PC-9 (cell line): ENCODE results near the gene LIN9. TPM values are rescaled to one million over a fixed set of nuclear protein-coding genes. Genes with fewer than 3 reads are reported as not detected.

Source experiments
- BruUV-seq: library from RNA; stranded (reverse); fragments of 400-500 nt; replicated peaks from 2 replicates; lab custom pipeline; 2021; lab: Mats Ljungman, UMichigan
- CTCF ChIA-PET: fragments of 300-600 bp; sonication (Branson Sonifier 250); formaldehyde crosslinking; loops from one replicate; lab custom pipeline; 2022; ENCODE audit warnings: antibody characterized with exemption; lab: Charles Lee
- POLR2A ChIA-PET: fragments of 300-600 bp; sonication (Branson Sonifier 250); formaldehyde crosslinking; loops from one replicate; lab custom pipeline; 2022; ENCODE audit warnings: antibody characterized with exemption; ENCODE audit not compliant: unreplicated experiment; lab: Charles Lee
- DNase-seq, 2 experiments: peaks; one replicate each; pipeline versions ENCODE4 v3.0.0 to v3.0.0-alpha.2; 2015 to 2022; ENCODE audit warnings: mixed read lengths in 1 of 2
- H2AFZ ChIP-seq: fragments of 200-600 bp; sonication (generic); 2 replicates; pipeline ENCODE4 v1.8.1; 2017; ENCODE audit warnings: antibody characterized with exemption
- H3F3A ChIP-seq: fragments of 200-600 bp; sonication (generic); 2 replicates; pipeline ENCODE4 v1.8.1; 2017; ENCODE audit warnings: antibody characterized with exemption, mild to moderate bottlenecking, low read depth; ENCODE audit not compliant: insufficient read depth
- H3K27ac ChIP-seq: fragments of 200-600 bp; sonication (generic); 2 replicates; pipeline ENCODE4 v1.6.1; 2016; ENCODE audit warnings: mixed run types
- H3K27me3 ChIP-seq: fragments of 200-600 bp; sonication (generic); 2 replicates; pipeline ENCODE4 v1.6.1; 2016; ENCODE audit warnings: low read depth, mixed run types; ENCODE audit not compliant: insufficient read depth
- H3K36me3 ChIP-seq: fragments of 200-600 bp; sonication (generic); 2 replicates; pipeline ENCODE4 v1.6.1; 2016; ENCODE audit warnings: low read depth, mixed run types
- H3K4me1 ChIP-seq: fragments of 200-600 bp; sonication (generic); replicated peaks from 2 replicates; pipeline ENCODE4 v1.6.1; 2016; ENCODE audit warnings: mixed run types; ENCODE audit not compliant: insufficient read depth
- H3K4me2 ChIP-seq: fragments of 200-600 bp; sonication (generic); 2 replicates; pipeline ENCODE4 v1.6.1; 2017; ENCODE audit warnings: mixed run types
- H3K4me3 ChIP-seq: fragments of 200-600 bp; sonication (generic); 2 replicates; pipeline ENCODE4 v1.6.1; 2016; ENCODE audit warnings: mixed run types
- H3K79me2 ChIP-seq: fragments of 200-600 bp; sonication (generic); 2 replicates; pipeline ENCODE4 v1.6.1; 2017; ENCODE audit warnings: low read depth, mixed run types
- H3K9me2 ChIP-seq: fragments of 200-600 bp; sonication (generic); 2 replicates; pipeline ENCODE4 v1.8.1; 2017; ENCODE audit warnings: mild to moderate bottlenecking; ENCODE audit not compliant: insufficient read depth
- H3K9me3 ChIP-seq: fragments of 200-600 bp; sonication (generic); 2 replicates; pipeline ENCODE4 v1.8.1; 2016; ENCODE audit warnings: low read depth; ENCODE audit not compliant: insufficient read depth
- H4K20me1 ChIP-seq: fragments of 200-600 bp; sonication (generic); 2 replicates; pipeline ENCODE4 v1.8.1; 2017; ENCODE audit not compliant: insufficient read depth
- EZH2 ChIP-seq: fragments of 200-600 bp; sonication (generic); IDR thresholded peaks from 2 replicates; pipeline ENCODE4 v1.8.0; 2017; ENCODE audit warnings: antibody characterized with exemption, low read depth
- intact Hi-C: fragments of 100-400 bp; cut with micrococcal nuclease; formaldehyde crosslinking; loops from one replicate; pipeline ENCODE4 v1.10.0; 2022; ENCODE audit not compliant: unreplicated experiment
- total RNA-seq: library from RNA; stranded (reverse); gene quantifications from 2 replicates; pipeline ENCODE4 v1.2.3, GENCODE V29; 2021
- TF ChIP-seq, protein P1 (sequence below): fragments of 200-600 bp; sonication (generic); conservative IDR thresholded peaks from 2 replicates; pipeline ENCODE4 v1.6.1; 2017; ENCODE audit warnings: mixed run types, antibody characterized with exemption, mild to moderate bottlenecking, moderate library complexity

Gene LIN9
- total RNA-seq, 1 experiment from 2014 or later: 12.1 TPM

DNA sequence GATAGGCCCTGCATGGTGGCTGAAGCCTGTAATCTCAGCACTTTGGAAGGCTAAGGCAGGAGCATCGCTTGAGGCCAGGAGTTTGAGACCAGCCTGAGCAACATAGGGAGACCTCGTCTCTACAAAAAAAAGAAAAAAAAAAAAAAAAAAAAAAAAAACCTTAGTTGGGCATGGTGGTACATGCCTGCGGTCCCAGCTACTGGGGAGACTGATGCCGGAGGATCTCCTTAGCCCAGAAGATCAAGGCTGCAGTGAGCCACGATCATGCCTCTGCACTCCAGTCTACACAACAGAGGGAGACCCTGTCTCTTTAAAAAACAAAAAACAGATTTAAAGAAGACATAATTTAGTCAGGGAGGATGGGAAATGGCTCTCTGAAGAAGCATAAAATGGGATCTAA lies 3.8 kb downstream of the LIN9 start:
- Histone ChIP-seq H3K9me2 (no peaks in the 10 kb centered on the region), H4K20me1 (no peaks in the 10 kb centered on the region), H2AFZ (no peak overlapping the region), H3K27ac (no peak overlapping the region), H3K27me3 (no peaks in the 10 kb centered on the region), H3K4me1 (peaks cover 13% of the 10 kb centered on the region), H3K9me3 (no peaks in the 10 kb centered on the region), H3K4me3 (no peak overlapping the region), H3K36me3 (0 out of 2 replicates have a peak, but pooled peaks cover 3% of the 10 kb centered on the region), H3K79me2 (peaks cover 66% of the 10 kb centered on the region), H3K4me2 (no peak overlapping the region), H3F3A (no peaks in the 10 kb centered on the region; the same call in 1 of the 2 replicates)
- CTCF ChIA-PET: no interaction called here
- POLR2A ChIA-PET: no interaction called here
- no peak for TF ChIP-seq EZH2
- intact Hi-C loops: no loop called here
- no peak for DNase-seq
- BruUV-seq: no TSS peak

DNA sequence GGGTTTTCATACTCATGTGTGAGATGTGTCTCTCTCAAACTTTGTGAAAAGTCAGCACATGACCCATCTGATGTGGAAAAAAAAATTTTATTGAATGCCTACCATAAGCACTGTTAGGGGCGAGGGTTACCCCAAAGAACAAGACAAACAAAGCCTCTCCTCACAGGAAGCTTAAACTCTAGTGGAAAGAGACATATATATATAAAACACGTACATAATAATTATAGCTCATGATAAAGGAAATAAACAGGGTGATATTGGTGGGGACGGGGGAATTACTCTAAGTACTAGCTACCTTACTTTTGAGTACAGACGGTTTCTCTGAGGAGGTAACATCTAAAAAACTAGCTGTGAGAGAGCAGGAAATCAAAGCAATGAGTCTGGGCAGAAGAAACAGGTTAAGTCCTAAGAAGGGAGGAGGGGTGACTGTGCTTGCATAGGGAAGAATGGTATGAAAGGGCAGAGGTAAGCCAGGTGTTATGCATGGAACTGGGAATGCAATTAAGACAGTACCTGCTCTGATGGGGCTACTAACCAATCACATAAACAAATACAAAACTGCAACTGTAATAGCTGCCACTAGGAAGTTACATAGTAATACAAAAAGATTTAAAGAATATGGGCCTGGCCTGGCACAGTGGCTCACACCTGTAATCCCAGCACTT lies 4.5 kb downstream of the LIN9 start:
- peaks cover 7% of the 10 kb centered on the region; the same call in 1 of the 2 replicates for H3K4me1 ChIP-seq
- no peaks in the 10 kb centered on the region for H4K20me1 ChIP-seq
- no peaks in the 10 kb centered on the region for H3K9me2 ChIP-seq
- no peak overlapping the region for H2AFZ ChIP-seq
- DNase-seq: no peak
- no peaks in the 10 kb centered on the region for H3F3A ChIP-seq
- H3K4me2 ChIP-seq: no peak overlapping the region
- H3K36me3 ChIP-seq: 0 out of 2 replicates have a peak, but pooled peaks cover 3% of the 10 kb centered on the region
- TF ChIP-seq, protein P1, sequence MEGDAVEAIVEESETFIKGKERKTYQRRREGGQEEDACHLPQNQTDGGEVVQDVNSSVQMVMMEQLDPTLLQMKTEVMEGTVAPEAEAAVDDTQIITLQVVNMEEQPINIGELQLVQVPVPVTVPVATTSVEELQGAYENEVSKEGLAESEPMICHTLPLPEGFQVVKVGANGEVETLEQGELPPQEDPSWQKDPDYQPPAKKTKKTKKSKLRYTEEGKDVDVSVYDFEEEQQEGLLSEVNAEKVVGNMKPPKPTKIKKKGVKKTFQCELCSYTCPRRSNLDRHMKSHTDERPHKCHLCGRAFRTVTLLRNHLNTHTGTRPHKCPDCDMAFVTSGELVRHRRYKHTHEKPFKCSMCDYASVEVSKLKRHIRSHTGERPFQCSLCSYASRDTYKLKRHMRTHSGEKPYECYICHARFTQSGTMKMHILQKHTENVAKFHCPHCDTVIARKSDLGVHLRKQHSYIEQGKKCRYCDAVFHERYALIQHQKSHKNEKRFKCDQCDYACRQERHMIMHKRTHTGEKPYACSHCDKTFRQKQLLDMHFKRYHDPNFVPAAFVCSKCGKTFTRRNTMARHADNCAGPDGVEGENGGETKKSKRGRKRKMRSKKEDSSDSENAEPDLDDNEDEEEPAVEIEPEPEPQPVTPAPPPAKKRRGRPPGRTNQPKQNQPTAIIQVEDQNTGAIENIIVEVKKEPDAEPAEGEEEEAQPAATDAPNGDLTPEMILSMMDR: no peak
- no peak for TF ChIP-seq EZH2
- H3K27ac ChIP-seq: no peak overlapping the region
- ChIA-PET POLR2A (no interaction called here), CTCF (no interaction called here)
- H3K9me3 ChIP-seq: no peaks in the 10 kb centered on the region
- no TSS peak for BruUV-seq
- no peak overlapping the region for H3K4me3 ChIP-seq
- H3K79me2 ChIP-seq: peaks cover 66% of the 10 kb centered on the region
- intact Hi-C loops: no loop called here
- no peaks in the 10 kb centered on the region for H3K27me3 ChIP-seq

DNA sequence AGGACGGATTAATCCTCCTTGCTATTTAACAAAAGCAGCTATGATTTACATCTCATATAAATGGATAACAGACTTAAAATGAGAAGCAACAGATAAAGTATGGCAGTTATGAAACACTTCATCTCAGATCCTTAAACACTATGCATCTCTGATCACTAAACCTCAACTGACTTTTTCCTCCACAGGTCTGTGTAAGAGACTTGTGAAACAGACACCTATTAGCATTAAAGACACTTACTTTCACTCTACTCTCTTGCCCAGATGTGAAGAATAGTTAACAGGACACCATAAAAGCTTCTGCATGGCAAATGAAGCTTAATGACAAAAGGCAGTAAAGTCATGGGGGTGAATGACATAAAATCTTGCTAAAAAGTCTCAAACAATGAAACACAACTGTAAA lies 6.2 kb downstream of the LIN9 start:
- no peak overlapping the region for H2AFZ ChIP-seq
- H3K4me2 ChIP-seq: no peak overlapping the region
- no peaks in the 10 kb centered on the region for H3K9me2 ChIP-seq
- no peaks in the 10 kb centered on the region for H4K20me1 ChIP-seq
- 0 out of 2 replicates have a peak, but pooled peaks cover 3% of the 10 kb centered on the region for H3K36me3 ChIP-seq
- ChIA-PET CTCF (no interaction called here), POLR2A (interaction anchor here (0.6 kb wide), 1 partner anchor 408 kb away, joined by 7 read pairs; no protein-coding TSS in a partner anchor)
- intact Hi-C loops: no loop called here
- peaks cover 54% of the 10 kb centered on the region for H3K79me2 ChIP-seq
- H3K27ac ChIP-seq: no peak overlapping the region
- no TSS peak for BruUV-seq
- no peaks in the 10 kb centered on the region for H3K27me3 ChIP-seq
- no peak for TF ChIP-seq EZH2
- TF ChIP-seq, protein P1: no peak
- H3K4me3 ChIP-seq: no peak overlapping the region
- H3K4me1 ChIP-seq: peaks cover 2% of the 10 kb centered on the region; the same call in 1 of the 2 replicates
- H3K9me3 ChIP-seq: no peaks in the 10 kb centered on the region
- no peaks in the 10 kb centered on the region for H3F3A ChIP-seq
- no peak for DNase-seq
